ENCODE data around the gene FHIP1A.

GRCh38 chr4:151426513-151426912, 17.5 kb downstream of the FHIP1A start:
- no peak for TF ChIP-seq POLR2AphosphoS5 (IDR thresholded peaks at IDR 0.05)
- TF ChIP-seq CTCF (IDR thresholded peaks at IDR 0.05): no peak
